ENCODE measurements around the gene TOM1L1. TPM values are rescaled to one million over a fixed set of nuclear protein-coding genes. Genes with fewer than 3 reads are reported as not detected.

The TOM1L1 gene
- total RNA-seq, 1 donor from 2014 or later: 34.1 TPM

GRCh38 chr17:54945671-54946070 lies 45.0 kb downstream of the TOM1L1 start:
- TF ChIP-seq, protein P1, sequence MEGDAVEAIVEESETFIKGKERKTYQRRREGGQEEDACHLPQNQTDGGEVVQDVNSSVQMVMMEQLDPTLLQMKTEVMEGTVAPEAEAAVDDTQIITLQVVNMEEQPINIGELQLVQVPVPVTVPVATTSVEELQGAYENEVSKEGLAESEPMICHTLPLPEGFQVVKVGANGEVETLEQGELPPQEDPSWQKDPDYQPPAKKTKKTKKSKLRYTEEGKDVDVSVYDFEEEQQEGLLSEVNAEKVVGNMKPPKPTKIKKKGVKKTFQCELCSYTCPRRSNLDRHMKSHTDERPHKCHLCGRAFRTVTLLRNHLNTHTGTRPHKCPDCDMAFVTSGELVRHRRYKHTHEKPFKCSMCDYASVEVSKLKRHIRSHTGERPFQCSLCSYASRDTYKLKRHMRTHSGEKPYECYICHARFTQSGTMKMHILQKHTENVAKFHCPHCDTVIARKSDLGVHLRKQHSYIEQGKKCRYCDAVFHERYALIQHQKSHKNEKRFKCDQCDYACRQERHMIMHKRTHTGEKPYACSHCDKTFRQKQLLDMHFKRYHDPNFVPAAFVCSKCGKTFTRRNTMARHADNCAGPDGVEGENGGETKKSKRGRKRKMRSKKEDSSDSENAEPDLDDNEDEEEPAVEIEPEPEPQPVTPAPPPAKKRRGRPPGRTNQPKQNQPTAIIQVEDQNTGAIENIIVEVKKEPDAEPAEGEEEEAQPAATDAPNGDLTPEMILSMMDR (IDR thresholded peaks at IDR 0.05): no peak
- DNase-seq (no peak), ATAC-seq (no peak)
- no peaks in the 10 kb centered on the region for H3K27me3 ChIP-seq (ENCODE audit: low read depth)
- H3K9me3 ChIP-seq: no peaks in the 10 kb centered on the region
- H3K4me1 ChIP-seq: no peaks in the 10 kb centered on the region
- intact Hi-C loops (cut with DNase I): no loop called here
- peaks cover 15% of the 10 kb centered on the region for H3K36me3 ChIP-seq
- H3K4me3 ChIP-seq: no peak overlapping the region
- H3K27ac ChIP-seq: no peak overlapping the region

GRCh38 chr17:54947396-54947795 lies 46.7 kb downstream of the TOM1L1 start:
- intact Hi-C loops (cut with DNase I): no loop called here
- no peak for DNase-seq

DNA sequence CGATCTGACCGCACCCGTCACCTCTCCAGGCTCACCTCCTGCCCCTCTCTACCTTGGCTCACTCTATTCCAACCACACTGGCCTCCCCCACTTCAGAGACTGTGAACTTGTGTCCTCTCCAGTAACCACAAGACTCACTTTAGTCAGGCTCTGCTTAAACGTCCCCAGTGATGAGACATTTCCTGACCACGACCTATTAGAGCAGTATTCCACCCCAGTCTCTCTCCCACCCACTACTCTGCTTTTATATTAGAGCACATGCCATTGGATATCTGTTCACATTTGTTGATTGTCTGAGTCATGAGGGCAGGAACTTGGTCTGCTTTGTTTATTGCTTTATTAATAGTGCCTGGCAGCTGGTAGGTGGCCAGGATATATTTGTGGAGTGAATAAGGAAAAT lies 47.7 kb downstream of the TOM1L1 start:
- H3K4me1 ChIP-seq: no peaks in the 10 kb centered on the region
- H3K9me3 ChIP-seq: no peaks in the 10 kb centered on the region
- ATAC-seq (peak; percentile 21 to 46), DNase-seq (no peak)
- no peak overlapping the region for H3K27ac ChIP-seq
- TF ChIP-seq, protein P1 (IDR thresholded peaks at IDR 0.05): no peak
- no peak overlapping the region for H3K4me3 ChIP-seq
- intact Hi-C loops (cut with DNase I): no loop called here
- no peaks in the 10 kb centered on the region for H3K27me3 ChIP-seq (ENCODE audit: low read depth)
- peaks cover 40% of the 10 kb centered on the region for H3K36me3 ChIP-seq

More at GRCh38 chr17:54947396-54947795, 46.7 kb downstream of the TOM1L1 start:
- no peak for ATAC-seq
- H3K4me1 ChIP-seq: no peaks in the 10 kb centered on the region
- peaks cover 32% of the 10 kb centered on the region for H3K36me3 ChIP-seq
- H3K27ac ChIP-seq: no peak overlapping the region
- H3K4me3 ChIP-seq: no peak overlapping the region
- H3K9me3 ChIP-seq: no peaks in the 10 kb centered on the region
- no peaks in the 10 kb centered on the region for H3K27me3 ChIP-seq (ENCODE audit: low read depth)
- TF ChIP-seq, protein P1 (IDR thresholded peaks at IDR 0.05): no peak

DNA sequence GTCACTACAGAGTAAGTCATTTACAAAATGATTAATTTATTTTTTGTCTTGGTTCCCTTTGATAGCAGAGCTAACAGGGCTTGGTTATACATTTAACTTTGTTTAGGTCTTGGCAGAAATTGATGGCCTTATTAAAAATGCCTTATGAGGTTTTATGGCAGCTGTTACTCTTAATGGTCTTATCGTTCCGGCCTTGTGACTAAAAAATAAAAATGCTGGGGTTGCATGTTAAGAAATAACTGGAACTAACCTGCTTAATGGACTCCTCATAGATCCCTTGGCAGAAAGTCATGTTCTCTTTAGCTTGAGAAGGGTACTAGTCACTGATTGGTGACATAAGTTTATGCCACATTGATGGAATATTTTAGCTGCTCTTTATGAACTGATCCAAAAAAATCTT lies 49.5 kb downstream of the TOM1L1 start:
- H3K36me3 ChIP-seq: peaks cover 40% of the 10 kb centered on the region

GRCh38 chr17:54951286-54951685 lies 50.6 kb downstream of the TOM1L1 start:
- intact Hi-C loops (cut with DNase I): no loop called here
- no peak for DNase-seq
- no peak for ATAC-seq
- Histone ChIP-seq H3K36me3 (peaks cover 40% of the 10 kb centered on the region), H3K27ac (no peak overlapping the region), H3K27me3 (ENCODE audit: low read depth) (no peaks in the 10 kb centered on the region), H3K4me1 (no peaks in the 10 kb centered on the region), H3K4me3 (no peak overlapping the region), H3K9me3 (no peaks in the 10 kb centered on the region)
- TF ChIP-seq, protein P1 (IDR thresholded peaks at IDR 0.05): no peak

More for the DNA sequence above, 49.5 kb downstream of the TOM1L1 start:
- no peak for DNase-seq
- H3K27me3 ChIP-seq (ENCODE audit: low read depth): no peaks in the 10 kb centered on the region
- no peaks in the 10 kb centered on the region for H3K4me1 ChIP-seq
- intact Hi-C loops (cut with DNase I): no loop called here
- no peaks in the 10 kb centered on the region for H3K9me3 ChIP-seq
- no peak for ATAC-seq
- no peak overlapping the region for H3K27ac ChIP-seq
- TF ChIP-seq, protein P1 (IDR thresholded peaks at IDR 0.05): no peak
- no peak overlapping the region for H3K4me3 ChIP-seq

GRCh38 chr17:54956791-54957190 lies 56.1 kb downstream of the TOM1L1 start:
- ATAC-seq: no peak
- H3K9me3 ChIP-seq: no peaks in the 10 kb centered on the region
- no peak overlapping the region for H3K27ac ChIP-seq
- no peak for DNase-seq
- H3K36me3 ChIP-seq: peaks cover 63% of the 10 kb centered on the region
- intact Hi-C loops (cut with DNase I): no loop called here
- H3K27me3 ChIP-seq (ENCODE audit: low read depth): no peaks in the 10 kb centered on the region
- TF ChIP-seq, protein P1 (IDR thresholded peaks at IDR 0.05): no peak
- no peaks in the 10 kb centered on the region for H3K4me1 ChIP-seq
- no peak overlapping the region for H3K4me3 ChIP-seq
